Chondrocyte (in vitro differentiated cells): ENCODE measurements around the gene KATNB1. TPM values are rescaled to one million over a fixed set of nuclear protein-coding genes. Genes with fewer than 3 reads are reported as not detected.

ENCODE experiments used
- DNase-seq: peaks from one replicate; pipeline ENCODE4 v3.0.0; 2021; ENCODE audit warnings: mixed read lengths, low spot score
- H3K27ac Mint-ChIP-seq: one replicate; pipeline ENCODE4 v1.8.0; 2021; ENCODE audit warnings: mild to moderate bottlenecking, moderate library complexity, mixed read lengths; ENCODE audit not compliant: unreplicated experiment
- H3K27me3 Mint-ChIP-seq: 2 replicates; pipeline ENCODE4 v1.8.0; 2021; ENCODE audit warnings: low read depth, mixed read lengths
- H3K36me3 Mint-ChIP-seq: 2 replicates; pipeline ENCODE4 v1.8.0; 2021; ENCODE audit warnings: low read depth, mixed read lengths
- H3K4me1 Mint-ChIP-seq: 2 replicates; pipeline ENCODE4 v1.8.0; 2021; ENCODE audit warnings: low read depth, mild to moderate bottlenecking, mixed read lengths
- H3K4me3 Mint-ChIP-seq: one replicate; pipeline ENCODE4 v1.8.0; 2021; ENCODE audit warnings: mild to moderate bottlenecking, moderate library complexity, mixed read lengths; ENCODE audit not compliant: unreplicated experiment
- H3K9me3 Mint-ChIP-seq: 2 replicates; pipeline ENCODE4 v1.8.0; 2021; ENCODE audit warnings: low read depth, mixed read lengths
- total RNA-seq: library from RNA; stranded (reverse); gene quantifications from 3 replicates; pipeline ENCODE4 v1.2.1, GENCODE V29; 2021
- TF ChIP-seq, protein P1 (sequence below): fragments of 200-600 bp; sonication (generic); IDR thresholded peaks from 2 replicates; pipeline ENCODE4 v1.5.0; 2021; ENCODE audit warnings: antibody characterized with exemption, mild to moderate bottlenecking, moderate library complexity

KATNB1 gene
- total RNA-seq, 1 donor from 2014 or later, result 14.0 TPM

DNA sequence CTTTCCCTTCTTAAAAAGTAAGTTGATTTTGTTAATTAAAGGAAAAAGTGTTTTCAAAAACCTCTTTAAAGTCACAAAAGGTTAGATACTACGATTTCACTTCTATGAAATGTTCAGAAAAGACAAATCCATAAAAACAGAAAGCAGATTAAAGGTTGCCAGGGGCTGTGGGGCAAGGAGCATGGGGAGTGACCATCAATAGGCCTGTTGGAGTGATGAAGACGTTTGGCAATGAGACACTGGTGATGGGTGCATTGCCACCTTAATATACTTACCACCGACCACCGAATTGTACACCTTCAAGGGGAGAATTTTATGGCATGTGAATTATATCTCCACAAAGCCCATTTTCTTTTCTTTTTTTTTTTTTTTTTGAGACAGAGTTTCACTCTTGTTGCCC is 47.5 kb downstream of the KATNB1 start:
- H3K27me3 Mint-ChIP-seq, result no peaks in the 10 kb centered on the region
- H3K27ac Mint-ChIP-seq, result peak overlapping the region; percentile 69
- H3K36me3 Mint-ChIP-seq, result peaks cover 28% of the 10 kb centered on the region

DNA sequence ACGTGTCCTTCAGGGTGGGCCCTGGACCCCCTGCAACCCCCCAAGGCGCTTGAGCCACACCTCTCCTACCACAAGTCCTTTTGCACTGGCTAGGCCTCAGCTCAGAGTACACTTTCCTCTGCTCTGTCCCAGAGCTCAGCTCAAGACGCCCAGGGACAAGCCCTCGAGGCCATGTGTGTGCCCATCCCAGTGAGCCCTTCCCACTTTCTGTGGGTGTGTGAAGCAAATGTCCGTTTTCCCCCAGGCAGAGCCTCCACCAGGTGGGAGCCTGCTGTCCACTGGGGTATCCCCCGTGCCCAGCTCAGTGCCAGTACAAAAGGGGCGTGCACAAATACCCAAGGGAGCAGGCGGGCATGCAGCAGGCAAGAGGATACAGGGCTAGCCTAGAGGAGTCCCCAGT is 48.3 kb downstream of the KATNB1 start:
- H3K27ac Mint-ChIP-seq, result peak overlapping the region; percentile 12
- DNase-seq, result no peak
- peaks cover 22% of the 10 kb centered on the region for H3K4me1 Mint-ChIP-seq
- TF ChIP-seq, protein P1, sequence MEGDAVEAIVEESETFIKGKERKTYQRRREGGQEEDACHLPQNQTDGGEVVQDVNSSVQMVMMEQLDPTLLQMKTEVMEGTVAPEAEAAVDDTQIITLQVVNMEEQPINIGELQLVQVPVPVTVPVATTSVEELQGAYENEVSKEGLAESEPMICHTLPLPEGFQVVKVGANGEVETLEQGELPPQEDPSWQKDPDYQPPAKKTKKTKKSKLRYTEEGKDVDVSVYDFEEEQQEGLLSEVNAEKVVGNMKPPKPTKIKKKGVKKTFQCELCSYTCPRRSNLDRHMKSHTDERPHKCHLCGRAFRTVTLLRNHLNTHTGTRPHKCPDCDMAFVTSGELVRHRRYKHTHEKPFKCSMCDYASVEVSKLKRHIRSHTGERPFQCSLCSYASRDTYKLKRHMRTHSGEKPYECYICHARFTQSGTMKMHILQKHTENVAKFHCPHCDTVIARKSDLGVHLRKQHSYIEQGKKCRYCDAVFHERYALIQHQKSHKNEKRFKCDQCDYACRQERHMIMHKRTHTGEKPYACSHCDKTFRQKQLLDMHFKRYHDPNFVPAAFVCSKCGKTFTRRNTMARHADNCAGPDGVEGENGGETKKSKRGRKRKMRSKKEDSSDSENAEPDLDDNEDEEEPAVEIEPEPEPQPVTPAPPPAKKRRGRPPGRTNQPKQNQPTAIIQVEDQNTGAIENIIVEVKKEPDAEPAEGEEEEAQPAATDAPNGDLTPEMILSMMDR, result no peak
- no peak overlapping the region for H3K4me3 Mint-ChIP-seq
- peaks cover 24% of the 10 kb centered on the region for H3K36me3 Mint-ChIP-seq
- H3K27me3 Mint-ChIP-seq, result no peaks in the 10 kb centered on the region
- no peaks in the 10 kb centered on the region for H3K9me3 Mint-ChIP-seq

More for the DNA sequence above, 47.5 kb downstream of the KATNB1 start:
- Mint-ChIP-seq H3K4me3 (no peak overlapping the region), H3K4me1 (peaks cover 22% of the 10 kb centered on the region), H3K9me3 (no peaks in the 10 kb centered on the region)
- DNase-seq, result no peak
- TF ChIP-seq, protein P1, result no peak

DNA sequence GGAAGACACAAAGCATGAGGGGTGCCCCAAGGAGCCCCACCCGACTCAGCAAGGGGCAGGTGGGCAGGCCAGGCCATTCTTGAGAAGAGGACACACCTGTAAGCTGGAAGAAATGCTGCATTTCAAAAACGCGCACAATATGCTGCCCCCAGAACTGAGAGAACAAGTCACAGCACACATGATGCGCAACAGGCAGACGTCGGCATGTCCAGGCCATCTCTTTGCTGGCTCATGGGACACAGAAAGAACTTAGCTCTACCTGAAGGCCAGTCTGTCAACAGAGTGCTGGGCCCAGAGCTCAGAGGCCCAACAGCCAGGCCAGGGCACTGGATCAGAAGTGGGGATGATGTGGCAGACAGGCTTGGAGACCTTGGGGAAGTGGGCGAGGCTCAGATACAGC is 48.8 kb downstream of the KATNB1 start:
- Mint-ChIP-seq H3K36me3 (peaks cover 25% of the 10 kb centered on the region), H3K4me1 (peaks cover 24% of the 10 kb centered on the region), H3K9me3 (no peaks in the 10 kb centered on the region), H3K27me3 (no peaks in the 10 kb centered on the region), H3K4me3 (no peak overlapping the region), H3K27ac (no peak overlapping the region)
- no peak for DNase-seq
- TF ChIP-seq, protein P1, result no peak

DNA sequence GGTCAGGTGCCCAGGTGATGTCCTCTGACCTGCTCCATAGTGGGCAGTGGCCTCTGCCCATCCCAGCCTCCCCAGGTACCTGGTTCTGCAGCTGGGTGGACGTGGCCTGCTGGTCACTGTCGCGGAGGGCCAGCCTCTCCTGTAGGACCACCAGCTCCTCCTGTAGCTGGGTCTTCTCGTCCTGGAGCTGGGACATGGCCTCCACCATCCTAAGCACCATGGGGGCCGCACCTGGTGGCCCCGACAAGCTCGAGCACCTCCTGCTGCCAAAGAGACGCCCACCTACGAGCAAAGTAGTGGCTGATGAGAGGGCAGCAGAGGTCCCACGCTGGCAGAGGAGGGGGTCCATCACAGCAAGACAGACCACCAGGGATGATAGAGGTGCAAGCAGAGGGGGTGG is 49.8 kb downstream of the KATNB1 start:
- Mint-ChIP-seq H3K4me1 (peaks cover 25% of the 10 kb centered on the region), H3K27me3 (no peaks in the 10 kb centered on the region), H3K9me3 (no peaks in the 10 kb centered on the region), H3K36me3 (peaks cover 24% of the 10 kb centered on the region), H3K27ac (no peak overlapping the region), H3K4me3 (no peak overlapping the region)
- no peak for DNase-seq
- TF ChIP-seq, protein P1, result no peak

DNA sequence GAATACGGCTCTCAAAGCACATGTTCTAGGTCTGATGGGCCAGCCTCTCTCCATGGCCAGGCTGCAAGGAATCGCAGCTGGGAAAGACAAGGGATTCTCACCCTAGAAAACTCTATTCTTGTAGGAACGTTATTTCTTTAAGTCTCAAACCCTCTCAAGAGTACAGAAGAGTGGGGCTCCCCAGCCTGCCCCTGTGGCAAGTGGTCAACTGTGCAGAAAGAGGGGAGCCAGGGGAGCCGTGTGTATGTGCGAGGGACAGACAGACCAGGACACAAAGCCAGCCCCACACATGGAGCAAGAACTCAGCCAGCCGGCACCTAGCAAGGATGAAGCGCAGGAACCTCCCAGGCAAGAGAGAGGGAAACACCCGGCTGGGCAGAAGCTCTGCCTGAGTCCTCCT is 50.4 kb downstream of the KATNB1 start:
- Mint-ChIP-seq H3K4me3 (no peak overlapping the region), H3K27me3 (no peaks in the 10 kb centered on the region), H3K9me3 (no peaks in the 10 kb centered on the region), H3K27ac (no peak overlapping the region), H3K4me1 (peaks cover 30% of the 10 kb centered on the region), H3K36me3 (peaks cover 23% of the 10 kb centered on the region)
- no peak for DNase-seq
- TF ChIP-seq, protein P1, result no peak
